ENCODE results near the gene KATNAL1.

DNA sequence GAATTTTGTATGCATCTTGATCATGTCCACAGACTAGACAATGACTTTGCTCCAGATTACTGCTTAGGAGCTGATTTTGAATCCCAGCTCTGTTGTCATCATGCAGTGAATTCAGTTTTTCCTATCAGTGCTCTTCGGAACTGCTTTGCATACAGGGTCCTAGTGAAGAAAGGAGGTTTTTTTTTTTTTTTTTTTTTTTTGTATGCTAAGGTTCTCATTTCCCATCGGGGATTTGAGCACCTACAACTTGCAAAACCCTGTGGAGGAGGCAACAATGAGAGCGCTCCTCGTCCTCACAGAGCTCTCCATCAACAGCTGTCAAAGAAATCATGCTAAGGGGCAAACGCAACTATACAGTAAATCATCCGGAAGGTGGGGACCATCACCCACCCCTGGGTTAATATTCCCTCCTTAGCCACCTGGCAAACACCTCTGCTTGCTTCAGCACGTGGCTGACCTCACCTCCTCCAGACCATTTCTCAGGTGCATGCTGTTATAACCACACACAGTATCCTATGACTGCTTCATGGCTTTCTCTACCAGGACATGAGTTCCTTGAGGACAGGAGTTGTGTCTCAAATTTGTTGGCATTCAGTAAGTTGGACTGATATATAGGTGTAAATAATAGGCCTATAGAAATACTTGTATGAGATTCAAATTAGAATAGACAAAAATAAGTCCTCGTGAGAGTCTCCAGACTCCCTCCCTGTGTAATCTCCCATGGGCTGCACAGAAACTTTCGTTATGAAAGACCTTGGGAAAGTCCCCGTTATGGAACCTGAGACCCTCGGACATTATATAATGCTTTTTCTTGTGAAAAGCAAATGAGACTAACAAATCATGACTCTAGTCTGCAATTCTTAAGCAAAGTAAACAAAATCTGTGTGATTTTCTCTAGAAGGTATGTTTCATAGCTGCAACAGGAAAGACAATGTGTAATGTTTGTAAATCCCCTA lies 113.8 kb downstream of the KATNAL1 start:
- TF ChIP-seq, protein P1, sequence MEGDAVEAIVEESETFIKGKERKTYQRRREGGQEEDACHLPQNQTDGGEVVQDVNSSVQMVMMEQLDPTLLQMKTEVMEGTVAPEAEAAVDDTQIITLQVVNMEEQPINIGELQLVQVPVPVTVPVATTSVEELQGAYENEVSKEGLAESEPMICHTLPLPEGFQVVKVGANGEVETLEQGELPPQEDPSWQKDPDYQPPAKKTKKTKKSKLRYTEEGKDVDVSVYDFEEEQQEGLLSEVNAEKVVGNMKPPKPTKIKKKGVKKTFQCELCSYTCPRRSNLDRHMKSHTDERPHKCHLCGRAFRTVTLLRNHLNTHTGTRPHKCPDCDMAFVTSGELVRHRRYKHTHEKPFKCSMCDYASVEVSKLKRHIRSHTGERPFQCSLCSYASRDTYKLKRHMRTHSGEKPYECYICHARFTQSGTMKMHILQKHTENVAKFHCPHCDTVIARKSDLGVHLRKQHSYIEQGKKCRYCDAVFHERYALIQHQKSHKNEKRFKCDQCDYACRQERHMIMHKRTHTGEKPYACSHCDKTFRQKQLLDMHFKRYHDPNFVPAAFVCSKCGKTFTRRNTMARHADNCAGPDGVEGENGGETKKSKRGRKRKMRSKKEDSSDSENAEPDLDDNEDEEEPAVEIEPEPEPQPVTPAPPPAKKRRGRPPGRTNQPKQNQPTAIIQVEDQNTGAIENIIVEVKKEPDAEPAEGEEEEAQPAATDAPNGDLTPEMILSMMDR (optimal IDR thresholded peaks at IDR 0.05 in 1 of 3, IDR thresholded peaks at IDR 0.05 in 1 of 3, conservative IDR thresholded peaks at IDR 0.05 in 1 of 3; ENCODE audit: extremely low read depth in 1 of 3, insufficient read depth in 2 of 3, low read length in 3 of 3): no peak
- no peak for TF ChIP-seq EZH2 (IDR thresholded peaks at IDR 0.05; ENCODE audit: low read length)
